Measurements from ENCODE around the gene PCDH9. TPM values are rescaled to one million over a fixed set of nuclear protein-coding genes. Genes with fewer than 3 reads are reported as not detected.

Gene PCDH9
- total RNA-seq, 1 experiment from 2014 or later, result 4.2 TPM

GRCh38 chr13:66469745-66470144 is 760.4 kb downstream of the PCDH9 start:
- in situ Hi-C loops (cut with HindIII; ENCODE audit: low pct_unique_long_range_greater_than_20kb, low sequenced_read_pairs) (no loop called here), intact Hi-C loops (cut with micrococcal nuclease; ENCODE audit: unreplicated experiment) (no loop called here)
- no peak overlapping the region for H3K27ac ChIP-seq (ENCODE audit: low read length)
- CTCF ChIA-PET, result no interaction called here
- no peak for DNase-seq (ENCODE audit: low read depth, low spot score)
- H3K36me3 ChIP-seq (ENCODE audit: control insufficient read depth, insufficient read depth, low read length), result no peaks in the 10 kb centered on the region
- POLR2A ChIA-PET, result no interaction called here
- no peaks in the 10 kb centered on the region for H3K9me3 ChIP-seq (ENCODE audit: control insufficient read depth, insufficient read depth, low read depth, low read length)
- no peak for ATAC-seq
- H3K4me3 ChIP-seq (ENCODE audit: low read depth in 2 of 2, low read length in 2 of 2), result no peak overlapping the region
- BruUV-seq (replicated peaks), result no TSS peak
- no peaks in the 10 kb centered on the region for H3K27me3 ChIP-seq (ENCODE audit: control insufficient read depth, insufficient read depth, low read length)
- TF ChIP-seq REST (IDR thresholded peaks at IDR 0.05; ENCODE audit: insufficient read depth in 1 of 2, low read depth in 2 of 2, low read length in 1 of 2), result no peak
- no peak for TF ChIP-seq CTCF (IDR thresholded peaks at IDR 0.05)
- no peak for TF ChIP-seq TCF7L2 (IDR thresholded peaks at IDR 0.05; ENCODE audit: low read depth, low read length)
- TF ChIP-seq POLR2AphosphoS5 (IDR thresholded peaks at IDR 0.05; ENCODE audit: low read depth, low read length), result no peak
- no peaks in the 10 kb centered on the region for H3K4me1 ChIP-seq (ENCODE audit: control insufficient read depth, insufficient read depth, low read length)

- CTCF ChIA-PET, result no interaction called here
- no peaks in the 10 kb centered on the region for H3K36me3 ChIP-seq (ENCODE audit: control insufficient read depth, insufficient read depth, low read length)
- no peaks in the 10 kb centered on the region for H3K27me3 ChIP-seq (ENCODE audit: control insufficient read depth, insufficient read depth, low read length)
- no TSS peak for BruUV-seq (replicated peaks)
- no peak for ATAC-seq
- no peak for DNase-seq (ENCODE audit: low read depth, low spot score)
- no peak overlapping the region for H3K4me3 ChIP-seq (ENCODE audit: low read depth in 2 of 2, low read length in 2 of 2)
- TF ChIP-seq REST (IDR thresholded peaks at IDR 0.05; ENCODE audit: insufficient read depth in 1 of 2, low read depth in 2 of 2, low read length in 1 of 2) (no peak), CTCF (IDR thresholded peaks at IDR 0.05) (no peak), POLR2AphosphoS5 (IDR thresholded peaks at IDR 0.05; ENCODE audit: low read depth, low read length) (no peak), TCF7L2 (IDR thresholded peaks at IDR 0.05; ENCODE audit: low read depth, low read length) (no peak), SIN3A (IDR thresholded peaks at IDR 0.05; ENCODE audit: borderline replicate concordance, insufficient read depth, low read depth, low read length) (no peak)
- no peak overlapping the region for H3K27ac ChIP-seq (ENCODE audit: low read length)
- intact Hi-C loops (cut with micrococcal nuclease; ENCODE audit: unreplicated experiment) (no loop called here), in situ Hi-C loops (cut with HindIII; ENCODE audit: low pct_unique_long_range_greater_than_20kb, low sequenced_read_pairs) (no loop called here)
- POLR2A ChIA-PET, result no interaction called here
- no peaks in the 10 kb centered on the region for H3K9me3 ChIP-seq (ENCODE audit: control insufficient read depth, insufficient read depth, low read depth, low read length)
- H3K4me1 ChIP-seq (ENCODE audit: control insufficient read depth, insufficient read depth, low read length), result no peaks in the 10 kb centered on the region
These were observed 761.5 kb downstream of the PCDH9 start for GRCh38 chr13:66468656-66469055.
